CD4-positive, alpha-beta T cell (primary cell): ENCODE results near the gene C14orf119. TPM values are rescaled to one million over a fixed set of nuclear protein-coding genes. Genes with fewer than 3 reads are reported as not detected.

Experiments
- ATAC-seq: fragments of 200-7000 bp; cut with Tn5 transposase; one replicate; pipeline ENCODE4 v1.10.0; 2022; ENCODE audit warnings: mild to moderate bottlenecking; ENCODE audit not compliant: poor library complexity
- CTCF ChIA-PET: fragments of 350-600 bp; sonication (Branson Sonifier 250); formaldehyde crosslinking; loops from one replicate; lab custom pipeline; 2021; ENCODE audit warnings: antibody characterized with exemption, inconsistent platforms; lab: Charles Lee
- POLR2A ChIA-PET: fragments of 350-600 bp; sonication (Branson Sonifier 250); formaldehyde crosslinking; loops from one replicate; lab custom pipeline; 2021; ENCODE audit warnings: antibody characterized with exemption, inconsistent platforms; lab: Charles Lee
- DNase-seq, 14 experiments: peaks; one replicate each; pipeline ENCODE4 v3.0.0-alpha.2; 2013 to 2020; ENCODE audit warnings: mixed read lengths in 2 of 14
- H3K27ac ChIP-seq, 2 donors: one replicate each; pipeline versions ENCODE4 v1.5.1 to v1.7.0; 2013; ENCODE audit warnings: low read length in 2 of 2, low read depth in 1 of 2, mild to moderate bottlenecking in 1 of 2
- H3K27me3 ChIP-seq, 2 experiments: 1 replicate in 1 of 2; 2 replicates in 1 of 2; pipeline versions ENCODE4 v1.6.1 to v1.7.0; 2013; ENCODE audit warnings: low read length in 2 of 2, control low read depth in 1 of 2, mild to moderate bottlenecking in 1 of 2, moderate library complexity in 1 of 2; ENCODE audit not compliant: insufficient read depth in 2 of 2, control insufficient read depth in 1 of 2
- H3K36me3 ChIP-seq: one replicate; pipeline ENCODE4 v1.6.1; 2013; ENCODE audit warnings: low read length, control low read depth; ENCODE audit not compliant: insufficient read depth
- H3K4me1 ChIP-seq: one replicate; pipeline ENCODE4 v1.6.1; 2013; ENCODE audit warnings: low read length, control low read depth; ENCODE audit not compliant: insufficient read depth
- H3K4me3 ChIP-seq: one replicate; pipeline ENCODE4 v1.5.1; 2013; ENCODE audit warnings: mild to moderate bottlenecking, low read length, moderate library complexity
- H3K9me3 ChIP-seq, 2 experiments: 1 replicate in 1 of 2; 2 replicates in 1 of 2; pipeline versions ENCODE4 v1.6.1 to v1.7.0; 2013; ENCODE audit warnings: low read length in 2 of 2, mild to moderate bottlenecking in 2 of 2, control low read depth in 1 of 2, moderate library complexity in 1 of 2; ENCODE audit not compliant: control insufficient read depth in 1 of 2, insufficient read depth in 1 of 2
- H3K27ac Mint-ChIP-seq: one replicate; pipeline ENCODE4 v1.8.0; 2020; ENCODE audit warnings: mixed read lengths
- H3K27me3 Mint-ChIP-seq: one replicate; pipeline ENCODE4 v1.8.0; 2021; ENCODE audit warnings: mixed read lengths
- H3K36me3 Mint-ChIP-seq: one replicate; pipeline ENCODE4 v1.8.0; 2021; ENCODE audit warnings: low read depth, mixed read lengths
- H3K4me1 Mint-ChIP-seq: one replicate; pipeline ENCODE4 v1.8.0; 2021; ENCODE audit warnings: low read depth, mixed read lengths
- H3K4me3 Mint-ChIP-seq: one replicate; pipeline ENCODE4 v1.8.0; 2020; ENCODE audit warnings: mild to moderate bottlenecking, mixed read lengths
- H3K9me3 Mint-ChIP-seq: one replicate; pipeline ENCODE4 v1.8.0; 2020; ENCODE audit warnings: mixed read lengths
- intact Hi-C, 2 experiments: fragments of 100-400 bp; cut with DNase I in 1 of 2; cut with micrococcal nuclease in 1 of 2; formaldehyde crosslinking; loops; one replicate each; pipeline versions ENCODE4 v1.15.1 to v1.9.0; 2023 to 2025; cut with DNase I, micrococcal nuclease
- total RNA-seq, 174 experiments: library from RNA in 2 of 174; stranded (reverse) in 2 of 174; gene quantifications; one replicate each; pipeline ENCODE4 v1.2.3 and lab custom pipeline; 2021 to 2026
- TF ChIP-seq, protein P1 (sequence below): fragments of 200-600 bp; IDR thresholded peaks from one replicate; pipeline ENCODE4 v1.8.0; 2022; ENCODE audit warnings: antibody characterized with exemption, mild to moderate bottlenecking

C14orf119 gene
- total RNA-seq, 2 experiments from 2014 or later, result 3.1 to 3.9 TPM

DNA sequence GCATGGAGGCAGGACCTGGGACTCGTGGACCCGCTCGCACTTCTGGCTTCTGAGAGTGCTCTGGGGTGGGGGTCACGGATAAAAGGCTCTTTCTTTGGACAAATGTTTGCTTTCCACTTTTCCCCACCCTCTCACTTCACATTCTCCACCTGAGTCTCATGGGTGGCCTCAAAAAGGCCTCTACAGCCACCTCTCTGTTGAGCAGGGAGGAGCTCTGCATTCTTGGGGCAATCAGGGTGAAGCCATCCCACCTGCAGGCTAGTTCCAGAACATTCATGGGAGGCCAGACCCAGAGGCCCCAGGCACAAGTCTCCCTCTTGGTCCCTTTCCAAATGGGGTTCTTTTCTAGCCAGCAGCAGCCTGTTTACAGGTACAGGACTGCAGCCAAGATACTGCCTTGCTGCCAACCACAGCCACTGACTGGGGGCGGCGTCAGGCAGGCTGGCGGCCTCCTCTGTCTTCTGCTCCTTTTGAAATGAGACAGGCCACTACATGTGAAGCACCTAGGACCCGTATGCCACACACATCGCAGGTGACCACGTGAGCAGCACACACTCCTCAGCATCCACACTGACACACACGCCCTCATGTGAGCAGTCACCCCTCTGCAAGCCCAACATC lies 42.0 kb downstream of the C14orf119 start:
- Mint-ChIP-seq H3K4me3 (no peak overlapping the region), H3K36me3 (no peaks in the 10 kb centered on the region), H3K27ac (no peak overlapping the region), H3K27me3 (peaks cover 4% of the 10 kb centered on the region), H3K9me3 (no peaks in the 10 kb centered on the region), H3K4me1 (no peaks in the 10 kb centered on the region)
- ATAC-seq (no peak), DNase-seq (no peak)
- intact Hi-C loops, result no loop called here
- no peak overlapping the region for H3K27ac ChIP-seq
- TF ChIP-seq, protein P1, sequence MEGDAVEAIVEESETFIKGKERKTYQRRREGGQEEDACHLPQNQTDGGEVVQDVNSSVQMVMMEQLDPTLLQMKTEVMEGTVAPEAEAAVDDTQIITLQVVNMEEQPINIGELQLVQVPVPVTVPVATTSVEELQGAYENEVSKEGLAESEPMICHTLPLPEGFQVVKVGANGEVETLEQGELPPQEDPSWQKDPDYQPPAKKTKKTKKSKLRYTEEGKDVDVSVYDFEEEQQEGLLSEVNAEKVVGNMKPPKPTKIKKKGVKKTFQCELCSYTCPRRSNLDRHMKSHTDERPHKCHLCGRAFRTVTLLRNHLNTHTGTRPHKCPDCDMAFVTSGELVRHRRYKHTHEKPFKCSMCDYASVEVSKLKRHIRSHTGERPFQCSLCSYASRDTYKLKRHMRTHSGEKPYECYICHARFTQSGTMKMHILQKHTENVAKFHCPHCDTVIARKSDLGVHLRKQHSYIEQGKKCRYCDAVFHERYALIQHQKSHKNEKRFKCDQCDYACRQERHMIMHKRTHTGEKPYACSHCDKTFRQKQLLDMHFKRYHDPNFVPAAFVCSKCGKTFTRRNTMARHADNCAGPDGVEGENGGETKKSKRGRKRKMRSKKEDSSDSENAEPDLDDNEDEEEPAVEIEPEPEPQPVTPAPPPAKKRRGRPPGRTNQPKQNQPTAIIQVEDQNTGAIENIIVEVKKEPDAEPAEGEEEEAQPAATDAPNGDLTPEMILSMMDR, result no peak
- H3K27me3 ChIP-seq, result no peaks in the 10 kb centered on the region
- H3K4me3 ChIP-seq, result no peak overlapping the region
- CTCF ChIA-PET, result no interaction called here
- POLR2A ChIA-PET, result no interaction called here
- no peaks in the 10 kb centered on the region for H3K9me3 ChIP-seq
- no peaks in the 10 kb centered on the region for H3K4me1 ChIP-seq
- no peaks in the 10 kb centered on the region for H3K36me3 ChIP-seq

DNA sequence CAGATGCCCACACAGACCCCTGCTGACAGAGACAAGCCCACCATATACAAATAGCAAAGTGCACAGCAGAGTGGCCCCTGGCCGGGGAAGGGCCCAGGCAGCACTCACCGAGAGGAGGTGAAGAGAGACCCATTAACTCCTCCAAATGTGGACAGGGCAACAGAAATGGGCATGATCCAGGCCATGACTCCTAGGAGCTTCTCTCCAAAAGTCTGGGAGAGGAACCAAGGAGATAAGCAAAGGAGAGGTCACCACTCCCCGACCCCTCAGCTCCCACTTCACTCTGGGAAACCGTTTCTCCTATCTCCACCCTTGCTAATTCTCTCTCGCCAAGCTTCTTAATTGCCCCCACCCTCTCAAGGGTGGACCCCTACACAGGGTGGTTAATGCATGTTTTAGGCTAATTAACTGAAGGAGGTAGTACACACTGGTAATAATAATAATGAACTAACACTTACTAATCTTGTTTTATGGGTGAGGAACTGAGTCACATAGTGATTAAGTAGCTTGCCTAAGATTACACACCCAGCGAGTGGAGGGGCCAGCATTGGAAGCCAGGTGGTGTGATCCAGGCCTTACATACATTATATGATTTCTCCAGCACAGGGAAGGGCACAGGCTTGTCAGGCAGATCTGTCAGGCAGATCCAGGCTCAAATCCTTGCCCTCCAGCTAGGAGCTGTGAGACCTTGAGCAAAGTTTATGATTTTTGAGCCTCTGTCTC lies 42.7 kb downstream of the C14orf119 start:
- no peaks in the 10 kb centered on the region for H3K9me3 Mint-ChIP-seq
- H3K36me3 ChIP-seq, result no peaks in the 10 kb centered on the region
- POLR2A ChIA-PET, result no interaction called here
- H3K4me1 Mint-ChIP-seq, result no peaks in the 10 kb centered on the region
- H3K4me3 Mint-ChIP-seq, result no peak overlapping the region
- no peak for DNase-seq
- H3K27me3 ChIP-seq, result no peaks in the 10 kb centered on the region
- no peaks in the 10 kb centered on the region for H3K9me3 ChIP-seq
- TF ChIP-seq, protein P1, result no peak
- no peak overlapping the region for H3K4me3 ChIP-seq
- no peak for ATAC-seq
- H3K36me3 Mint-ChIP-seq, result no peaks in the 10 kb centered on the region
- no peak overlapping the region for H3K27ac Mint-ChIP-seq
- H3K27ac ChIP-seq, result no peak overlapping the region
- intact Hi-C loops, result no loop called here
- H3K4me1 ChIP-seq, result no peaks in the 10 kb centered on the region
- CTCF ChIA-PET, result interaction anchor here (1.0 kb wide), 1 partner anchor 38 kb away, joined by 3 read pairs; no protein-coding TSS in a partner anchor
- H3K27me3 Mint-ChIP-seq, result peaks cover 4% of the 10 kb centered on the region

DNA sequence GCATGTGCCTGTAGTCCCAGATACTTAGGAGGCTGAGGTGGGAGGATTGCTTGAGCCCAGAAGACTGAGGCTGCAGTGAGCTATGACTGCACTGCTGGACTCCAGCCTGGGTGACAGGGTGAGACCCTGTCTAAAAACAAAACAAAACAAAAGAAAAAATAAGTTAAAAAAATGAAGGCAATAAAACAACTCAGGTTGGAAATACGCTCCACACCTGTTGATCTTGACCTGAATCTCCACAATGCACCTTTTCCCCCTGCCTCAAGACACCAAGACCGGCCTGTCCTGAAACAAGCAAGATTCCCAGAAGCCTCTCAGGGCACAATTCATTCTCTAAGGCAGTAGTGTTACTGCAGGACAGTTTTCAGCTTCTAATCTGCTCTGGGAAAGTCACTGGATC lies 44.6 kb downstream of the C14orf119 start:
- no peak for ATAC-seq
- Histone ChIP-seq H3K27ac (no peak overlapping the region), H3K9me3 (no peaks in the 10 kb centered on the region), H3K4me1 (no peaks in the 10 kb centered on the region), H3K27me3 (no peaks in the 10 kb centered on the region), H3K36me3 (no peaks in the 10 kb centered on the region), H3K4me3 (no peak overlapping the region)
- Mint-ChIP-seq H3K27ac (no peak overlapping the region), H3K9me3 (no peaks in the 10 kb centered on the region), H3K27me3 (peaks cover 4% of the 10 kb centered on the region), H3K4me3 (no peak overlapping the region), H3K4me1 (no peaks in the 10 kb centered on the region), H3K36me3 (no peaks in the 10 kb centered on the region)
- ChIA-PET CTCF (no interaction called here), POLR2A (no interaction called here)
- intact Hi-C loops, result no loop called here
- no peak for DNase-seq
- TF ChIP-seq, protein P1, result no peak
